A549 (cell line): ENCODE results near the gene RPS2. TPM values are rescaled to one million over a fixed set of nuclear protein-coding genes. Genes with fewer than 3 reads are reported as not detected.
A peak's percentile ranks its signal among the peaks of the same experiment; 100 is the strongest.

ENCODE experiments used
- ATAC-seq, 2 experiments: fragments of 200-7000 bp in 1 of 2; fragments of >200 bp in 1 of 2; cut with Nextera tagmentation in 1 of 2; cut with Tn5 transposase in 1 of 2; 3 replicates each; pipeline versions ENCODE4 v1.8.0 to v1.9.1; 2018 to 2020; ENCODE audit warnings: mild to moderate bottlenecking in 1 of 2, moderate library complexity in 1 of 2
- CTCF ChIA-PET: fragments of 300-600 bp; sonication (Branson Sonifier 250); formaldehyde crosslinking; extraction: SDS; loops from one replicate; lab custom pipeline; 2021; ENCODE audit warnings: antibody characterized with exemption, inconsistent platforms; lab: Yijun Ruan, JAX
- POLR2A ChIA-PET: fragments of 350-600 bp; formaldehyde crosslinking; extraction: SDS; loops from one replicate; lab custom pipeline; 2021; ENCODE audit warnings: antibody characterized with exemption, inconsistent platforms; lab: Yijun Ruan, JAX
- DNase-seq, 2 experiments: peaks; one replicate each; pipeline versions ENCODE4 v3.0.0 to v3.0.0-alpha.2; 2011 to 2016; ENCODE audit warnings: low read depth in 1 of 2, low spot score in 1 of 2
- FAIRE-seq: peaks from 2 replicates; lab custom pipeline; 2011; peaks lifted over from hg19 to GRCh38; lab: Jason Lieb, UNC
- H3K27ac ChIP-seq, 2 experiments: fragments of >200 bp; sonication (Bioruptor Twin); formaldehyde crosslinking; 3 replicates each; pipeline ENCODE4 v1.5.1; 2016 to 2017
- H3K4me1 ChIP-seq: fragments of >200 bp; sonication (Bioruptor Twin); formaldehyde crosslinking; 3 replicates; pipeline ENCODE4 v1.6.1; 2016
- H3K4me2 ChIP-seq: fragments of >200 bp; sonication (Bioruptor Twin); formaldehyde crosslinking; 3 replicates; pipeline ENCODE4 v1.6.1; 2016
- H3K4me3 ChIP-seq: fragments of >200 bp; sonication (Bioruptor Twin); formaldehyde crosslinking; 3 replicates; pipeline ENCODE4 v1.5.1; 2016
- H3K9me3 ChIP-seq: fragments of >200 bp; sonication (Bioruptor Twin); formaldehyde crosslinking; 3 replicates; pipeline ENCODE4 v1.6.1; 2016
- ATOH8 ChIP-seq: fragments of 250-450 bp; sonication (Bioruptor Pico); IDR thresholded peaks from 2 replicates; pipeline ENCODE4 v1.5.0; 2020; ENCODE audit warnings: low read depth, mild to moderate bottlenecking, moderate library complexity
- BCL3 ChIP-seq: fragments of >200 bp; sonication (Bioruptor Twin); formaldehyde crosslinking; IDR thresholded peaks from 3 replicates; pipeline ENCODE4 v1.6.1; 2016
- CBX2 ChIP-seq: fragments of 200-600 bp; sonication (generic); IDR thresholded peaks from 2 replicates; pipeline ENCODE4 v1.6.1; 2016; ENCODE audit warnings: low read depth, mild to moderate bottlenecking, borderline replicate concordance
- CHD2 ChIP-seq: fragments of 150-350 bp; IDR thresholded peaks from 2 replicates; pipeline ENCODE4 v1.6.1; 2014; ENCODE audit warnings: low read length; ENCODE audit not compliant: partially characterized antibody
- E2F6 ChIP-seq: IDR thresholded peaks from 2 replicates; pipeline ENCODE4 v1.6.1; 2012; ENCODE audit warnings: low read depth, borderline replicate concordance
- EHF ChIP-seq: fragments of 250-450 bp; sonication (Bioruptor Pico); IDR thresholded peaks from 2 replicates; pipeline ENCODE4 v1.5.0; 2020; ENCODE audit warnings: mild to moderate bottlenecking
- EHMT2 ChIP-seq: fragments of 200-600 bp; sonication (generic); IDR thresholded peaks from 2 replicates; pipeline ENCODE4 v1.6.1; 2016; ENCODE audit warnings: antibody characterized with exemption, low read depth, mild to moderate bottlenecking, moderate library complexity
- ELK1 ChIP-seq: fragments of 150-350 bp; IDR thresholded peaks from 2 replicates; pipeline ENCODE4 v1.6.1; 2014; ENCODE audit warnings: low read depth, mild to moderate bottlenecking, low read length
- ESRRA ChIP-seq: fragments of 150-350 bp; IDR thresholded peaks from 2 replicates; pipeline ENCODE4 v1.6.1; 2014; ENCODE audit warnings: mild to moderate bottlenecking, low read length, borderline replicate concordance
- FOSB ChIP-seq: fragments of 250-450 bp; sonication (Bioruptor Pico); IDR thresholded peaks from 2 replicates; pipeline ENCODE4 v1.5.0; 2020; ENCODE audit warnings: mild to moderate bottlenecking, moderate library complexity
- FOSL2 ChIP-seq, 2 experiments: fragments of 450-650 bp in 1 of 2; fragments of >200 bp in 1 of 2; sonication (Bioruptor Twin) in 1 of 2; formaldehyde crosslinking; IDR thresholded peaks; 2 replicates each; pipeline versions ENCODE4 v1.5.0 to v1.6.1; 2016 to 2020; ENCODE audit warnings: mild to moderate bottlenecking in 1 of 2, moderate library complexity in 1 of 2
- GATA3 ChIP-seq: IDR thresholded peaks from 2 replicates; pipeline ENCODE4 v1.6.1; 2012; ENCODE audit warnings: borderline replicate concordance
- HES2 ChIP-seq: fragments of >200 bp; sonication (Bioruptor Twin); formaldehyde crosslinking; IDR thresholded peaks from 2 replicates; pipeline ENCODE4 v1.6.1; 2016
- HOXB13 ChIP-seq: fragments of 250-450 bp; sonication (Bioruptor Pico); IDR thresholded peaks from 2 replicates; pipeline ENCODE4 v1.5.0; 2020; ENCODE audit warnings: low read depth, mild to moderate bottlenecking, moderate library complexity
- JUN ChIP-seq, 2 experiments: fragments of >200 bp; sonication (Bioruptor Twin); formaldehyde crosslinking; IDR thresholded peaks; 2 replicates in 1 of 2; 3 replicates in 1 of 2; pipeline ENCODE4 v1.6.1; 2016 to 2017
- JUNB ChIP-seq: fragments of >200 bp; sonication (Bioruptor Twin); formaldehyde crosslinking; IDR thresholded peaks from 2 replicates; pipeline ENCODE4 v1.6.1; 2016
- MAFK ChIP-seq: fragments of 450-650 bp; IDR thresholded peaks from 2 replicates; pipeline ENCODE4 v1.6.1; 2014; ENCODE audit not compliant: partially characterized antibody
- MAZ ChIP-seq: fragments of 150-350 bp; IDR thresholded peaks from 2 replicates; pipeline ENCODE4 v1.6.1; 2014; ENCODE audit warnings: antibody characterized with exemption, low read depth, low read length, borderline replicate concordance
- MYC ChIP-seq: IDR thresholded peaks from 2 replicates; pipeline ENCODE4 v1.6.1; 2012; ENCODE audit warnings: mild to moderate bottlenecking, inconsistent platforms, low read length, improper control_type of control experiment, borderline replicate concordance
- NFE2L2 ChIP-seq: fragments of 150-350 bp; conservative IDR thresholded peaks from 2 replicates; pipeline ENCODE4 v1.6.1; 2014; ENCODE audit warnings: low read length
- NR3C1 ChIP-seq: fragments of >200 bp; sonication (Bioruptor Twin); formaldehyde crosslinking; IDR thresholded peaks from 3 replicates; pipeline ENCODE4 v1.6.1; 2017
- POLR2A ChIP-seq: IDR thresholded peaks from 2 replicates; pipeline ENCODE4 v1.6.1; 2012; ENCODE audit warnings: mild to moderate bottlenecking, low read length
- RCOR1 ChIP-seq: fragments of 150-350 bp; IDR thresholded peaks from 2 replicates; pipeline ENCODE4 v1.6.1; 2014; ENCODE audit warnings: antibody characterized with exemption, low read length, low read depth
- REST ChIP-seq: fragments of 200-600 bp; sonication (generic); IDR thresholded peaks from 2 replicates; pipeline ENCODE4 v1.6.1; 2016; ENCODE audit warnings: antibody characterized with exemption, mild to moderate bottlenecking, moderate library complexity
- RFX5 ChIP-seq: fragments of 450-650 bp; IDR thresholded peaks from 2 replicates; pipeline ENCODE4 v1.7.1; 2014; ENCODE audit warnings: antibody characterized with exemption, mild to moderate bottlenecking, moderate library complexity
- RNF2 ChIP-seq: fragments of 200-600 bp; sonication (generic); IDR thresholded peaks from 2 replicates; pipeline ENCODE4 v1.6.1; 2016; ENCODE audit warnings: low read depth, mild to moderate bottlenecking, antibody characterized with exemption, moderate library complexity, borderline replicate concordance
- SMC3 ChIP-seq: fragments of >200 bp; sonication (Bioruptor Twin); formaldehyde crosslinking; IDR thresholded peaks from 3 replicates; pipeline ENCODE4 v1.6.1; 2018; ENCODE audit warnings: inconsistent platforms
- SREBF2 ChIP-seq: fragments of 450-650 bp; IDR thresholded peaks from 2 replicates; pipeline ENCODE4 v1.6.1; 2014; ENCODE audit warnings: mild to moderate bottlenecking, moderate library complexity
- TP53 ChIP-seq: fragments of 250-450 bp; sonication (Bioruptor Pico); IDR thresholded peaks from 2 replicates; pipeline ENCODE4 v1.5.0; 2021; ENCODE audit warnings: mild to moderate bottlenecking, moderate library complexity
- WGBS: methylation state at CpG from one replicate; pipeline ENCODE4 v1.1.6; 2017; ENCODE audit errors: missing lambda C conversion rate; 5-methylcytosine and 5-hydroxymethylcytosine counted together
- polyA plus RNA-seq, 4 experiments: library from polyadenylated mRNA; depleted of rRNA in 3 of 4; stranded (reverse); fragments of >200 nt; fragmentation: RNase III in 1 of 4; extraction: RNeasy Plus Mini Kit Qiagen cat#74134 plus additional on column Dnase treatment in 1 of 4; gene quantifications; 2 replicates in 3 of 4; 3 replicates in 1 of 4; pipeline ENCODE4 v1.2.3, GENCODE V29; 2011 to 2017

RPS2 gene
- polyA plus RNA-seq, 2 of the 4 experiments (the other 2 are of a cell fraction), result 2,621 to 3,626 TPM

GRCh38 chr16:1983544-1984346, 19.1 kb upstream of the RPS2 start, which contains the start of gene GFER:
TSS of gene GFER (plus strand) at chr16:1984193. CDS start at chr16:1984219, 26 bp downstream.
- CTCF ChIA-PET, result interaction anchor here (1.1 to 19.7 kb wide), 6 partner anchors 10 to 157 kb away, joined by 3 to 196 read pairs (median 7); partner anchors contain the start of gene ZNF598
- no peak for TF ChIP-seq ESRRA
- no peak for TF ChIP-seq CBX2
- peak; percentile 78; the same call in 1 of the 2 replicates for TF ChIP-seq ATOH8 (CRISPR knock-in tag)
- no peak for TF ChIP-seq CHD2
- 0 out of 2 replicates have a peak, but pooled peaks have one; percentile 68 for TF ChIP-seq E2F6
- 0 out of 2 replicates have a peak, but pooled peaks have one; percentile 6 for TF ChIP-seq GATA3
- no peak for TF ChIP-seq NFE2L2
- no peak for TF ChIP-seq RCOR1
- peak; percentile 46; the same call in 1 of the 2 replicates for TF ChIP-seq MAZ
- TF ChIP-seq REST, result no peak
- peak; percentile 66; the same call in 1 of the 2 replicates for TF ChIP-seq RNF2
- TF ChIP-seq HES2, result no peak
- TF ChIP-seq RFX5, result 0 out of 2 replicates have a peak, but pooled peaks have one; percentile 17
- peak; percentile 45 for TF ChIP-seq SMC3
- no peak for TF ChIP-seq NR3C1
- TF ChIP-seq MAFK, result no peak
- TF ChIP-seq FOSB (CRISPR knock-in tag), result no peak
- TF ChIP-seq SREBF2, result no peak
- TF ChIP-seq FOSL2 (IDR thresholded peaks at IDR 0.05), result no peak
- peak; percentile 18; the same call in 1 of the 2 replicates for TF ChIP-seq FOSL2 (CRISPR knock-in tag; IDR thresholded peaks at IDR 0.05)
- no peak for TF ChIP-seq ELK1
- TF ChIP-seq HOXB13 (CRISPR knock-in tag), result peak; percentile 66; the same call in 1 of the 2 replicates
- TF ChIP-seq JUNB, result no peak
- peak; percentile 81; the same call in 1 of the 3 replicates for TF ChIP-seq BCL3
- peak; percentile 85 for TF ChIP-seq POLR2A
- TF ChIP-seq MYC, result peak; percentile 42; the same call in 1 of the 2 replicates
- TF ChIP-seq EHMT2, result no peak
- 0 out of 2 replicates have a peak, but pooled peaks have one; percentile 54 for TF ChIP-seq TP53 (CRISPR knock-in tag)
- TF ChIP-seq JUN (IDR thresholded peaks at IDR 0.05), result peak; percentile 30 to 82; a peak in 3 of 5 replicates
- TF ChIP-seq EHF (CRISPR knock-in tag), result peak; percentile 72; the same call in 1 of the 2 replicates

More at GRCh38 chr16:1983544-1984346, 19.1 kb upstream of the RPS2 start, which contains the start of gene GFER:
- WGBS, result 0% methylated on average over 22 of the region's 109 CpGs
- Histone ChIP-seq H3K4me1 (peaks cover 37% of the 10 kb centered on the region), H3K4me3 (peak within 1 kb of the TSS; percentile 67), H3K27ac (peak within 1 kb of the TSS; percentile 86 to 94), H3K9me3 (no peaks in the 10 kb centered on the region), H3K4me2 (peak within 1 kb of the TSS; percentile 88)
- peak; percentile 94 to 96 for DNase-seq
- POLR2A ChIA-PET, result interaction anchor here (0.6 to 5.4 kb wide), 5 partner anchors 12 to 603 kb away, joined by 3 to 50 read pairs (median 3); partner anchors contain the start of genes RPS2, TBL3 and TRAF7
- peak; percentile 72 to 85 for ATAC-seq
- FAIRE-seq, result no peak
